ENCODE data around the gene NTM. TPM values are rescaled to one million over a fixed set of nuclear protein-coding genes. Genes with fewer than 3 reads are reported as not detected.

NTM gene
- total and polyA plus RNA-seq, 2 donors (not counting 3 experiments of a cell fraction or from before 2014, with no cell fraction given), result 1.00 to 1.1 TPM

- Histone ChIP-seq H3K79me2 (ENCODE audit: control insufficient read depth, insufficient read depth, low read length) (no peaks in the 10 kb centered on the region), H3K4me2 (ENCODE audit: insufficient read depth, low read length) (no peak overlapping the region), H3K9me1 (replicated peaks; ENCODE audit: control insufficient read depth, extremely low read depth, insufficient read depth, low read length) (no peaks in the 10 kb centered on the region), H4K20me1 (replicated peaks; ENCODE audit: control insufficient read depth, extremely low read depth, insufficient read depth, low read length) (no peaks in the 10 kb centered on the region), H3K4me3 (replicated peaks in 1 of 3; ENCODE audit: insufficient read depth in 1 of 3, low read depth in 1 of 3, low read length in 3 of 3) (no peak overlapping the region), H2AFZ (ENCODE audit: low read depth, low read length) (no peak overlapping the region), H3K9ac (replicated peaks; ENCODE audit: extremely low read depth, insufficient read depth, low read length) (no peak overlapping the region), H3K36me3 (ENCODE audit: control insufficient read depth in 2 of 2, extremely low read depth in 1 of 2, insufficient read depth in 2 of 2, low read length in 2 of 2) (no peaks in the 10 kb centered on the region), H3K27ac (ENCODE audit: insufficient read depth, low read depth, low read length) (no peak overlapping the region), H3K27me3 (ENCODE audit: control insufficient read depth in 2 of 2, insufficient read depth in 2 of 2, low read length in 2 of 2) (no peaks in the 10 kb centered on the region), H3K9me3 (replicated peaks; ENCODE audit: control insufficient read depth, insufficient read depth, low read length) (no peaks in the 10 kb centered on the region), H3K4me1 (ENCODE audit: control insufficient read depth, extremely low read depth, insufficient read depth, low read length) (peaks cover 18% of the 10 kb centered on the region)
- no peak for TF ChIP-seq JUN (IDR thresholded peaks at IDR 0.05; ENCODE audit: borderline replicate concordance, insufficient read depth, insufficient read length, low read depth)
- TF ChIP-seq GATA2 (IDR thresholded peaks at IDR 0.05; ENCODE audit: insufficient read depth, insufficient read length, low read depth, low read length), result no peak
- TF ChIP-seq POLR2A (IDR thresholded peaks at IDR 0.05; ENCODE audit: low read depth, low read length), result no peak
- no peak for TF ChIP-seq MAX (IDR thresholded peaks at IDR 0.05; ENCODE audit: insufficient read depth, insufficient read length)
- no peak for TF ChIP-seq POLR2AphosphoS5 (IDR thresholded peaks at IDR 0.05; ENCODE audit: insufficient read depth, low read depth, low read length)
- TF ChIP-seq CTCF (IDR thresholded peaks at IDR 0.05; ENCODE audit: extremely low read depth in 1 of 2, insufficient read depth in 1 of 2, low read depth in 1 of 2, low read length in 2 of 2), result no peak
- TF ChIP-seq FOS (IDR thresholded peaks at IDR 0.05; ENCODE audit: borderline replicate concordance, insufficient read depth, low read length), result no peak
- TF ChIP-seq EZH2 (IDR thresholded peaks at IDR 0.05; ENCODE audit: borderline replicate concordance, low read depth, low read length, severe bottlenecking), result no peak
- TF ChIP-seq MYC (IDR thresholded peaks at IDR 0.05; ENCODE audit: low read depth, low read length), result no peak
- dilution Hi-C loops (cut with MboI; ENCODE audit: extremely low pct_ligation_motif_present, low sequenced_read_pairs) (no loop called here), intact Hi-C loops (cut with micrococcal nuclease) (no loop called here)
- DNase-seq (ENCODE audit: low read depth, low spot score) (no peak), FAIRE-seq (no peak)
- CTCF ChIA-PET, result no interaction called here
- POLR2A ChIA-PET, result no interaction called here
- BruUV-seq (replicated peaks), result no TSS peak
Observed at GRCh38 chr11:132077416-132077815, 707.0 kb downstream of the NTM start.

Data from endothelial cell of umbilical vein (primary cell).